ENCODE data around the gene PACSIN2. TPM values are rescaled to one million over a fixed set of nuclear protein-coding genes. Genes with fewer than 3 reads are reported as not detected.

The PACSIN2 gene
- total and polyA plus RNA-seq, 2 of the 13 experiments (the other 11 are each of a cell fraction or from before 2014, with no cell fraction given) = 54.1 to 68.8 TPM

DNA sequence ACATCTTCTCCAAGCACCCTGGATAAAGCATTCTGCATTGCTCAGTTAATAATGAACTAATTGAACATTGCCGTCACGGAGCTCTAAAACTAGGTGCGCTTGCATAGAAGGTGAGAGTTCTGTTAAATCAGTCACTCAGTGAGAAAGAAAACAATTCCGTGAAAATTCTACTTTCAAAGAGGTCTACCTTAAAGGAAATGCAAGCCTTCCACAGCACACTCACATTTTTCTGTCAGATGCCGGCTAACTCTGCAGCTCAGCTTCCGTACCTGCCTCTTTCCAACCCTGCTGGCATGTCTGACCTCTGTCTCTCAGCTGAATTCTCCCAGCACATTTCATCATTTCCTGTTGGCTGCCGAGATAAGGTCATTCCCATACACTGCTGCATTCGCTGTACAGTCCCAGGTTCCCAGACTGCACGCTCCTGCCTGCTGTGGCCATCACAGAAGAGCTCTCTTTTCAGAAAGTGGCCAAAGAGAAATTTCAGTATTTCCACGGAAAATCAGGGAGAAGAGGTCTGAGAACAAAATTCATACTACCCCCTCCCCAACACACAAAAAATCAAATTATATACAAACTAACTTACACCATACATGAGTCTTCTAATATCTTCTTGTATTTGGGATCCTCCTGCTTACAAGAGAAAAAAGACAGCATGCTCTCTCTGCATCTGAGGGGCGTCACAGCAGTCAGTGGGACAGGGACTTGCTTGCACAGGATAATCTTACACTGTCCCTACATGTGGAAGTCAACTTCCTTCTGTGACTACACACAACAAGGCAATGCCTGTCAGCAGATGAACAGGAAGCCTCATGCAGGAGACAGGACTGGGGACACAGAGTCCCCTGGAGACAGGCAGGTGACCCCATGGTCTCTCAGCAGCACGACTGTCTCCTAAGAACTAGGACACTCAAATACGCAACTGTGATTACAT is 55.1 kb downstream of the PACSIN2 start (continued):
- no peak for TF ChIP-seq ZNF768 (CRISPR knock-in tag; IDR thresholded peaks at IDR 0.05)
- TF ChIP-seq ZSCAN9 (CRISPR knock-in tag; IDR thresholded peaks at IDR 0.05; ENCODE audit: borderline replicate concordance) = peak; percentile 21; the same call in 1 of the 2 replicates
- TF ChIP-seq ZNF607 (CRISPR knock-in tag; IDR thresholded peaks at IDR 0.05; ENCODE audit: borderline replicate concordance) = peak; percentile 81; the same call in 1 of the 2 replicates
- TF ChIP-seq SMAD3 (CRISPR knock-in tag; IDR thresholded peaks at IDR 0.05) = 0 out of 2 replicates have a peak, but pooled peaks have one; percentile 72
- TF ChIP-seq MLLT10 (CRISPR knock-in tag; IDR thresholded peaks at IDR 0.05) = no peak
- no peak for TF ChIP-seq ZNF143 (CRISPR knock-in tag; IDR thresholded peaks at IDR 0.05)
- no peak for TF ChIP-seq CC2D1A (CRISPR knock-in tag; IDR thresholded peaks at IDR 0.05)
- 0 out of 2 replicates have a peak, but pooled peaks have one; percentile 37 for TF ChIP-seq RBFOX2 (IDR thresholded peaks at IDR 0.05; ENCODE audit: low read depth, low read length)
- peak; percentile 82; the same call in 1 of the 2 replicates for TF ChIP-seq TP53 (CRISPR knock-in tag; conservative IDR thresholded peaks at IDR 0.05)
- 0 out of 2 replicates have a peak, but pooled peaks have one; percentile 45 for TF ChIP-seq ZNF580 (CRISPR knock-in tag; IDR thresholded peaks at IDR 0.05; ENCODE audit: borderline replicate concordance, low read depth)
- peak; percentile 41; the same call in 1 of the 2 replicates for TF ChIP-seq REPIN1 (CRISPR knock-in tag; IDR thresholded peaks at IDR 0.05; ENCODE audit: borderline replicate concordance, low read depth)
- TF ChIP-seq HDAC1 (CRISPR knock-in tag; IDR thresholded peaks at IDR 0.05) = peak; percentile 90
- TF ChIP-seq, protein P1, sequence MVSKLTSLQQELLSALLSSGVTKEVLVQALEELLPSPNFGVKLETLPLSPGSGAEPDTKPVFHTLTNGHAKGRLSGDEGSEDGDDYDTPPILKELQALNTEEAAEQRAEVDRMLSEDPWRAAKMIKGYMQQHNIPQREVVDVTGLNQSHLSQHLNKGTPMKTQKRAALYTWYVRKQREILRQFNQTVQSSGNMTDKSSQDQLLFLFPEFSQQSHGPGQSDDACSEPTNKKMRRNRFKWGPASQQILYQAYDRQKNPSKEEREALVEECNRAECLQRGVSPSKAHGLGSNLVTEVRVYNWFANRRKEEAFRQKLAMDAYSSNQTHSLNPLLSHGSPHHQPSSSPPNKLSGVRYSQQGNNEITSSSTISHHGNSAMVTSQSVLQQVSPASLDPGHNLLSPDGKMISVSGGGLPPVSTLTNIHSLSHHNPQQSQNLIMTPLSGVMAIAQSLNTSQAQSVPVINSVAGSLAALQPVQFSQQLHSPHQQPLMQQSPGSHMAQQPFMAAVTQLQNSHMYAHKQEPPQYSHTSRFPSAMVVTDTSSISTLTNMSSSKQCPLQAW (CRISPR knock-in tag; IDR thresholded peaks at IDR 0.05) = peak; percentile 88
- TF ChIP-seq TFE3 (CRISPR knock-in tag; IDR thresholded peaks at IDR 0.05) = peak; percentile 71
- 0 out of 2 replicates have a peak, but pooled peaks have one; percentile 55 for TF ChIP-seq RFXAP (CRISPR knock-in tag; IDR thresholded peaks at IDR 0.05; ENCODE audit: borderline replicate concordance)
- TF ChIP-seq KAT8 (CRISPR knock-in tag; IDR thresholded peaks at IDR 0.05) = peak; percentile 86
- no peak for TF ChIP-seq NFE2L2 (IDR thresholded peaks at IDR 0.05; ENCODE audit: low read length)
- TF ChIP-seq, protein P2, sequence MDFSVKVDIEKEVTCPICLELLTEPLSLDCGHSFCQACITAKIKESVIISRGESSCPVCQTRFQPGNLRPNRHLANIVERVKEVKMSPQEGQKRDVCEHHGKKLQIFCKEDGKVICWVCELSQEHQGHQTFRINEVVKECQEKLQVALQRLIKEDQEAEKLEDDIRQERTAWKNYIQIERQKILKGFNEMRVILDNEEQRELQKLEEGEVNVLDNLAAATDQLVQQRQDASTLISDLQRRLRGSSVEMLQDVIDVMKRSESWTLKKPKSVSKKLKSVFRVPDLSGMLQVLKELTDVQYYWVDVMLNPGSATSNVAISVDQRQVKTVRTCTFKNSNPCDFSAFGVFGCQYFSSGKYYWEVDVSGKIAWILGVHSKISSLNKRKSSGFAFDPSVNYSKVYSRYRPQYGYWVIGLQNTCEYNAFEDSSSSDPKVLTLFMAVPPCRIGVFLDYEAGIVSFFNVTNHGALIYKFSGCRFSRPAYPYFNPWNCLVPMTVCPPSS (IDR thresholded peaks at IDR 0.05) = no peak
- TF ChIP-seq PAXIP1 (CRISPR knock-in tag; conservative IDR thresholded peaks at IDR 0.05) = peak; percentile 76
- TF ChIP-seq RARA (CRISPR knock-in tag; IDR thresholded peaks at IDR 0.05) = peak; percentile 91
- peak; percentile 68 for TF ChIP-seq ZNF121 (CRISPR knock-in tag; IDR thresholded peaks at IDR 0.05)
- TF ChIP-seq ZNF644 (CRISPR knock-in tag; IDR thresholded peaks at IDR 0.05; ENCODE audit: low read depth) = 0 out of 2 replicates have a peak, but pooled peaks have one; percentile 13
